Panc1 (cell line): ENCODE measurements around the gene AOAH. TPM values are rescaled to one million over a fixed set of nuclear protein-coding genes. Genes with fewer than 3 reads are reported as not detected.

Source experiments
- ATAC-seq: fragments of 200-7000 bp; cut with Tn5 transposase; 2 replicates; pipeline ENCODE4 v1.9.1; 2020; ENCODE audit warnings: mild to moderate bottlenecking, moderate library complexity
- BruUV-seq: library from RNA; stranded (reverse); fragments of 400-500 nt; replicated peaks from 2 replicates; lab custom pipeline; 2021; lab: Mats Ljungman, UMichigan
- CTCF ChIA-PET: fragments of 300-600 bp; sonication (Branson Sonifier 250); formaldehyde crosslinking; loops from one replicate; lab custom pipeline; 2022; ENCODE audit warnings: antibody characterized with exemption; lab: Charles Lee
- POLR2A ChIA-PET: fragments of 300-600 bp; sonication (Branson Sonifier 250); formaldehyde crosslinking; loops from one replicate; lab custom pipeline; 2022; ENCODE audit warnings: antibody characterized with exemption; lab: Charles Lee
- DNase-seq: peaks from one replicate; pipeline ENCODE4 v3.0.0-alpha.2; 2010; ENCODE audit warnings: low read depth, low spot score
- H3K27ac ChIP-seq: 2 replicates; pipeline ENCODE4 v1.5.1; 2011; ENCODE audit warnings: mild to moderate bottlenecking, low read length, inconsistent platforms
- H3K27me3 ChIP-seq: fragments of 200-500 bp; sonication (Bioruptor generic); 2 replicates; pipeline ENCODE4 v1.6.0; 2014; ENCODE audit warnings: low read length, inconsistent platforms; ENCODE audit not compliant: control insufficient read depth, insufficient read depth
- H3K36me3 ChIP-seq: fragments of 200-500 bp; sonication (Bioruptor generic); 2 replicates; pipeline ENCODE4 v1.5.1; 2014; ENCODE audit warnings: inconsistent platforms, mild to moderate bottlenecking, low read length, moderate library complexity; ENCODE audit not compliant: control insufficient read depth, insufficient read depth
- H3K4me1 ChIP-seq: 2 replicates; pipeline ENCODE4 v1.5.1; 2011; ENCODE audit warnings: inconsistent platforms, mild to moderate bottlenecking, low read length, moderate library complexity; ENCODE audit not compliant: control insufficient read depth, insufficient read depth
- H3K4me3 ChIP-seq, 2 experiments: 2 replicates each; pipeline ENCODE4 v1.5.1; 2011 to 2012; ENCODE audit warnings: low read depth in 2 of 2, low read length in 2 of 2, mild to moderate bottlenecking in 2 of 2, inconsistent platforms in 1 of 2, moderate library complexity in 1 of 2
- H3K9me3 ChIP-seq: fragments of 200-500 bp; sonication (Bioruptor generic); 2 replicates; pipeline ENCODE4 v1.5.1; 2014; ENCODE audit warnings: low read depth, mild to moderate bottlenecking, inconsistent platforms, low read length, moderate library complexity; ENCODE audit not compliant: control insufficient read depth, insufficient read depth
- POLR2AphosphoS5 ChIP-seq: IDR thresholded peaks from 2 replicates; pipeline ENCODE4 v1.6.1; 2012; ENCODE audit warnings: mild to moderate bottlenecking, low read depth, low read length, moderate library complexity
- SIN3A ChIP-seq: IDR thresholded peaks from 2 replicates; pipeline ENCODE4 v1.6.1; 2012; ENCODE audit warnings: low read depth, mild to moderate bottlenecking, low read length, moderate library complexity, borderline replicate concordance; ENCODE audit not compliant: insufficient read depth
- TCF7L2 ChIP-seq: IDR thresholded peaks from 2 replicates; pipeline ENCODE4 v1.6.1; 2011; ENCODE audit warnings: mild to moderate bottlenecking, low read depth, low read length, inconsistent platforms
- in situ Hi-C: cut with HindIII; loops from 2 replicates; pipeline ENCODE4 v1.10.0; 2016; ENCODE audit warnings: low sequenced_read_pairs, low pct_unique_long_range_greater_than_20kb
- intact Hi-C: fragments of 100-400 bp; cut with micrococcal nuclease; formaldehyde crosslinking; loops from one replicate; pipeline ENCODE4 v1.10.0; 2022; ENCODE audit not compliant: unreplicated experiment
- total RNA-seq: library from RNA; stranded (reverse); gene quantifications from one replicate; pipeline ENCODE4 v1.2.1, GENCODE V29; 2021; ENCODE audit not compliant: unreplicated experiment
- TF ChIP-seq, protein P1 (sequence below), 2 experiments: IDR thresholded peaks; 2 replicates each; pipeline ENCODE4 v1.6.1; 2011 to 2012; ENCODE audit warnings: low read depth in 2 of 2, control low read depth in 1 of 2, low read length in 1 of 2, mild to moderate bottlenecking in 1 of 2, moderate library complexity in 1 of 2; ENCODE audit not compliant: insufficient read depth in 1 of 2
- TF ChIP-seq, protein P2 (sequence below): fragments of 450-650 bp; IDR thresholded peaks from 2 replicates; pipeline ENCODE4 v1.5.1; 2017; ENCODE audit warnings: mild to moderate bottlenecking

Gene AOAH
- total RNA-seq, 1 experiment from 2014 or later = 0.31 TPM

DNA sequence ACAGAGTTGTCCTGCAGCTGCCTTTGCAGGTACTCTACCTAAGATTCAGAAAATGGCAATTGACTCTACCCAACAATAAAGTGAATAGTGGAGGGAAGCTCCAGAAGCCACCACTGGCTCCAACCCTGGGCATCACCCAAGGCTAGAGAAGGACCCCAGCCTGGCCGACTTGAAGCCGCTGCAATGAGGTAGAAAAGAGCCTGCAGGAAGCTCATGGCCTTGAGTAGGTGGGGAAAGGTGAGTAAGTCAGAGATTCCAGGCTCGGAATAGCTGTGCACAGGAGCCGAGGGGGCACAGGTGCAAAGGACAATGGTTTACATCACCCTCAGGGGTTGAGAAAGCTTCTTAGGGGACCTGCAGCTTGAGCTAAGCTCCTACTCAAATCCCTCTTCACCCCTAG, 83.6 kb downstream of the AOAH start:
- BruUV-seq = no TSS peak
- no peak for TF ChIP-seq TCF7L2
- no peak for TF ChIP-seq POLR2AphosphoS5
- TF ChIP-seq, protein P1, sequence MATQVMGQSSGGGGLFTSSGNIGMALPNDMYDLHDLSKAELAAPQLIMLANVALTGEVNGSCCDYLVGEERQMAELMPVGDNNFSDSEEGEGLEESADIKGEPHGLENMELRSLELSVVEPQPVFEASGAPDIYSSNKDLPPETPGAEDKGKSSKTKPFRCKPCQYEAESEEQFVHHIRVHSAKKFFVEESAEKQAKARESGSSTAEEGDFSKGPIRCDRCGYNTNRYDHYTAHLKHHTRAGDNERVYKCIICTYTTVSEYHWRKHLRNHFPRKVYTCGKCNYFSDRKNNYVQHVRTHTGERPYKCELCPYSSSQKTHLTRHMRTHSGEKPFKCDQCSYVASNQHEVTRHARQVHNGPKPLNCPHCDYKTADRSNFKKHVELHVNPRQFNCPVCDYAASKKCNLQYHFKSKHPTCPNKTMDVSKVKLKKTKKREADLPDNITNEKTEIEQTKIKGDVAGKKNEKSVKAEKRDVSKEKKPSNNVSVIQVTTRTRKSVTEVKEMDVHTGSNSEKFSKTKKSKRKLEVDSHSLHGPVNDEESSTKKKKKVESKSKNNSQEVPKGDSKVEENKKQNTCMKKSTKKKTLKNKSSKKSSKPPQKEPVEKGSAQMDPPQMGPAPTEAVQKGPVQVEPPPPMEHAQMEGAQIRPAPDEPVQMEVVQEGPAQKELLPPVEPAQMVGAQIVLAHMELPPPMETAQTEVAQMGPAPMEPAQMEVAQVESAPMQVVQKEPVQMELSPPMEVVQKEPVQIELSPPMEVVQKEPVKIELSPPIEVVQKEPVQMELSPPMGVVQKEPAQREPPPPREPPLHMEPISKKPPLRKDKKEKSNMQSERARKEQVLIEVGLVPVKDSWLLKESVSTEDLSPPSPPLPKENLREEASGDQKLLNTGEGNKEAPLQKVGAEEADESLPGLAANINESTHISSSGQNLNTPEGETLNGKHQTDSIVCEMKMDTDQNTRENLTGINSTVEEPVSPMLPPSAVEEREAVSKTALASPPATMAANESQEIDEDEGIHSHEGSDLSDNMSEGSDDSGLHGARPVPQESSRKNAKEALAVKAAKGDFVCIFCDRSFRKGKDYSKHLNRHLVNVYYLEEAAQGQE (IDR thresholded peaks at IDR 0.05; ENCODE audit: insufficient read depth in 1 of 2, low read depth in 2 of 2, low read length in 1 of 2) = no peak
- TF ChIP-seq, protein P2, sequence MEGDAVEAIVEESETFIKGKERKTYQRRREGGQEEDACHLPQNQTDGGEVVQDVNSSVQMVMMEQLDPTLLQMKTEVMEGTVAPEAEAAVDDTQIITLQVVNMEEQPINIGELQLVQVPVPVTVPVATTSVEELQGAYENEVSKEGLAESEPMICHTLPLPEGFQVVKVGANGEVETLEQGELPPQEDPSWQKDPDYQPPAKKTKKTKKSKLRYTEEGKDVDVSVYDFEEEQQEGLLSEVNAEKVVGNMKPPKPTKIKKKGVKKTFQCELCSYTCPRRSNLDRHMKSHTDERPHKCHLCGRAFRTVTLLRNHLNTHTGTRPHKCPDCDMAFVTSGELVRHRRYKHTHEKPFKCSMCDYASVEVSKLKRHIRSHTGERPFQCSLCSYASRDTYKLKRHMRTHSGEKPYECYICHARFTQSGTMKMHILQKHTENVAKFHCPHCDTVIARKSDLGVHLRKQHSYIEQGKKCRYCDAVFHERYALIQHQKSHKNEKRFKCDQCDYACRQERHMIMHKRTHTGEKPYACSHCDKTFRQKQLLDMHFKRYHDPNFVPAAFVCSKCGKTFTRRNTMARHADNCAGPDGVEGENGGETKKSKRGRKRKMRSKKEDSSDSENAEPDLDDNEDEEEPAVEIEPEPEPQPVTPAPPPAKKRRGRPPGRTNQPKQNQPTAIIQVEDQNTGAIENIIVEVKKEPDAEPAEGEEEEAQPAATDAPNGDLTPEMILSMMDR = no peak
- no peak for TF ChIP-seq SIN3A
- Histone ChIP-seq H3K36me3 (no peaks in the 10 kb centered on the region), H3K27ac (no peak overlapping the region), H3K4me3 (no peak overlapping the region), H3K27me3 (no peaks in the 10 kb centered on the region), H3K9me3 (no peaks in the 10 kb centered on the region), H3K4me1 (no peaks in the 10 kb centered on the region)
- DNase-seq = no peak
- no peak for ATAC-seq
- in situ Hi-C loops (no loop called here), intact Hi-C loops (no loop called here)
- POLR2A ChIA-PET = no interaction called here
- CTCF ChIA-PET = no interaction called here

GRCh38 chr7:36639826-36640225, 84.5 kb downstream of the AOAH start:
- no peaks in the 10 kb centered on the region for H3K9me3 ChIP-seq
- H3K4me3 ChIP-seq = no peak overlapping the region
- H3K4me1 ChIP-seq = no peaks in the 10 kb centered on the region
- ATAC-seq (no peak), DNase-seq (no peak)
- intact Hi-C loops = no loop called here
- in situ Hi-C loops = no loop called here
- POLR2A ChIA-PET = interaction anchor here (0.6 kb wide), 1 partner anchor 27 kb away, joined by 3 read pairs; no protein-coding TSS in a partner anchor
- CTCF ChIA-PET = no interaction called here
- TF ChIP-seq TCF7L2 (no peak), SIN3A (no peak), POLR2AphosphoS5 (no peak)
- TF ChIP-seq, protein P1 (IDR thresholded peaks at IDR 0.05; ENCODE audit: insufficient read depth in 1 of 2, low read depth in 2 of 2, low read length in 1 of 2) = no peak
- TF ChIP-seq, protein P2 = no peak
- H3K36me3 ChIP-seq = no peaks in the 10 kb centered on the region
- no peak overlapping the region for H3K27ac ChIP-seq
- no peaks in the 10 kb centered on the region for H3K27me3 ChIP-seq
- no TSS peak for BruUV-seq
